LHCN-M2 (cell line): ENCODE data around the gene ARMH1. TPM values are rescaled to one million over a fixed set of nuclear protein-coding genes. Genes with fewer than 3 reads are reported as not detected.
"Not testable (repeated sequence)": the region's sequence is repeated elsewhere in the genome, so short reads cannot be mapped to it uniquely, and the experiment has no call there.

ENCODE experiments used
- DNase-seq: peaks from one replicate; pipeline ENCODE4 v3.0.0-alpha.2; 2012; ENCODE audit warnings: low read depth
- total RNA-seq: library from RNA; depleted of rRNA; stranded (reverse); fragments of >200 nt; gene quantifications from 2 replicates; pipeline ENCODE4 v1.2.3, GENCODE V29; 2014

Gene ARMH1
- total RNA-seq, 1 experiment from 2014 or later, result not detected

- DNase-seq, result peak; percentile 97
Observed at GRCh38 chr1:44721485-44722361, 47.2 kb downstream of the ARMH1 start.

GRCh38 chr1:44723064-44723463 is 48.5 kb downstream of the ARMH1 start:
- DNase-seq, result no peak

- DNase-seq, result no peak
Observed at GRCh38 chr1:44723496-44724295, 49.2 kb downstream of the ARMH1 start.

GRCh38 chr1:44724296-44724954 is 49.9 kb downstream of the ARMH1 start:
- DNase-seq, result no peak

- no peak for DNase-seq
Observed at GRCh38 chr1:44724955-44725698, 50.6 kb downstream of the ARMH1 start.

GRCh38 chr1:44730741-44731512 is 56.4 kb downstream of the ARMH1 start, which contains the start of gene RNU5D-1:
Gene RNU5D-1, minus strand, starts transcription at chr1:44731170.
- DNase-seq, result peak; percentile 98

GRCh38 chr1:44733365-44733764 is 58.9 kb downstream of the ARMH1 start:
- DNase-seq, result peak; percentile 99

GRCh38 chr1:44733784-44734183 is 59.3 kb downstream of the ARMH1 start:
- no peak for DNase-seq

GRCh38 chr1:44735992-44736391 is 61.5 kb downstream of the ARMH1 start:
- no peak for DNase-seq

- not testable (repeated sequence) for DNase-seq
Observed at GRCh38 chr1:44738953-44739306, 64.4 kb downstream of the ARMH1 start.

- DNase-seq, result peak; percentile 97
Observed at GRCh38 chr1:44739307-44740178, 65.0 kb downstream of the ARMH1 start, which contains the start of gene KIF2C. Gene KIF2C, plus strand, starts transcription at chr1:44739837. Its CDS starts 96 bp downstream, at chr1:44739933.

GRCh38 chr1:44740179-44740617 is 65.7 kb downstream of the ARMH1 start:
- no peak for DNase-seq

- DNase-seq, result no peak
Observed at GRCh38 chr1:44743211-44743610, 68.7 kb downstream of the ARMH1 start.

GRCh38 chr1:44747878-44748277 is 73.4 kb downstream of the ARMH1 start:
- no peak for DNase-seq

GRCh38 chr1:44757420-44757819 is 82.9 kb downstream of the ARMH1 start:
- no peak for DNase-seq

GRCh38 chr1:44759077-44759476 is 84.6 kb downstream of the ARMH1 start:
- peak; percentile 56 for DNase-seq

- DNase-seq, result no peak
Observed at GRCh38 chr1:44760876-44761275, 86.4 kb downstream of the ARMH1 start.

- DNase-seq, result not testable (repeated sequence)
Observed at GRCh38 chr1:44766421-44766820, 91.9 kb downstream of the ARMH1 start.
